Stimulated activated CD4-positive, alpha-beta T cell treated with anti-CD3 and anti-CD28 coated beads, Interleukin-12 subunit alpha, Interleukin-12 subunit beta, amount 100 ng/mL, for 48 hours (primary cell): ENCODE data around the gene C16orf87.

Experiments
- DNase-seq, 3 donors: peaks; one replicate each; pipeline ENCODE4 v3.0.0-alpha.2; 2020; ENCODE audit warnings: low read depth in 2 of 3, low spot score in 1 of 3

The C16orf87 gene

DNA sequence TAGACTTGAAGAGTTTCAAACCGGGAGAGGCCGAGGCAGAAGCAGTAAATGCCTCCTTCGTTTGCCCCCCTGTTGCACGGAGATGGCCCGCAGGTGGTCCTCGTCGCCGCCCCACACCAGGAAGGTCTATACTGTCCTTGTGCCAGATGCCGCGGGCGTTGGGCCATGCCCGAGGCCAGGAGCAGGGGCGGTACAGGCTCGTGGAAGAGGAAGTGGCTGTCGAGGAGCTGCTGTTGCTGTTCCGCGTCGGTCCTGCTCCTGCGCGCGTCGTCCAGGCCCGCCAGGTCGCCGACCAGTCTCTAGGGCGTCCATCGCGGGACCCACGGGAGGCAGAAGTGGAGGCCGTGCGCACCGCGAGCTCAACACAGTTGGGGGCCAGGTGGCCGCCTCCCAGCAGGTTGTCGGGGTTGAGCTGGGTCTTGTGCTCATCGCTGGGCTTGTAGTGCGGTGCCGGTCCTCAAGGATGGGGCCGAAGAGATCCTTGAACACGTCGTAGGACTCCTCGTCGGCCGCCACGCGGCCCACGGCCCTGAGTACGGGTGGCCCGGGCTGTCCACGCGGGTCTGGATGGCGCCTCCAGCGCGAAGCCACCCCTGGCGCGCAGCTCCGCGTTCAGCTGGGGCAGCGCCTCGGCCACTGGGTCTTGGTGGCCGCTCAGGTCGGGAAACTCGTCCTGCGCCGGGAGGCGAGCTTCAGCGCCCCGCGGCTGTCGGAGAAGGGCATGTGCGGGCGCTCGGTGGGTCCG lies 13.1 kb upstream of the C16orf87 start:
- no peak for DNase-seq

DNA sequence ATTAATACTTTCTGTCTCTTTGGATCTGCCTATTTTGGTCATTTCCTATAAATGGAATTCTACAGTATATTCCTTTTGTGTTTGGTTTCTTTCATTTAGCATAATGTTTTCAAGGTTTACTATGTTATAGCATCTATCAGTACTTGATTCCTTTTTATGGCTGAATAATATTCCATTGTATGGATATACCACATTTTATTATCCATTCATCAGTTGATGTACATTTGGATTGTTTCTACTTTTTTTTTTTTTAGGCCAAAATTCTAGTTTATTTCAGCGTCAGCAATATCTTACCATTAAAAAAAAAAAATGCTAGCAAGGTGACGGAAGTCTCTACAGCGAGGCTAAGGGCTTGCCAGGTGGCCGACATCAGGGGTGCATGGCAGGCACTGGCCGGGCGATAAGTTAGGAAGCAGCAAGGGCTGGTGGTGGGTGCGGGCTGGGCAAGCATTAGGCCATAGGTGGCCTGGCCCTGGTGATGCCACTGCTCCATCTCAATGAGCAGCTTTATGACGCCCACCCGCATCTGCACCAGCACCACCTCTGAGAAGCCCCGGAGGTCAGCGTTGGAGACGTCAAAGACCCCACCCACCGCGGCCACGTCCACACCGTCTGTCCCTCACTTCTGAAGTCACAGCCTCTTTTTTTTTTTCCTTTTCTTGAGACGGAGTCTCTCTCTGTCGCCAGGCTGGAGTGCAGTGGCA lies 11.4 kb upstream of the C16orf87 start:
- DNase-seq, result no peak

DNA sequence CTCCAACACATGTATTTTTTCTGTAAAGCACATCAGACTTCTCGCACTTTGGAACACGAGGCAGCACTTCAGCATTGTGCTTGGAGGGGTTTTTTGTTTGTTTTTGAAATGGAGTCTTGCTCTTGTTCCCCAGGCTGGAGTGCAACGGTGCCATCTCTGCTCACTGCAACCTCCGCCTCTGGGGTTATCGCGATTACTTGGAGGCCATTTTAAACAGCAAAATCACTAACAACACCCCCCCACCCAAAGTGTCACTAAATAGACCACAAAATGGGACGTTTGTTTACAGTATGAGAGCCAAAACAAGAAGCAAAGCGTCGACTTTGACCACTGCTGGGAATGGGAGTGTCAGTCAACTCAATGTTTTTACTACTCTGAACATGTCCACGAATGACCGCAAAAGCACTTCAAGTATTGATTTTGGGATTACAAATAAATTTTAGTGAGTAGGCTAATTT lies 9.0 kb upstream of the C16orf87 start:
- DNase-seq, result no peak

DNA sequence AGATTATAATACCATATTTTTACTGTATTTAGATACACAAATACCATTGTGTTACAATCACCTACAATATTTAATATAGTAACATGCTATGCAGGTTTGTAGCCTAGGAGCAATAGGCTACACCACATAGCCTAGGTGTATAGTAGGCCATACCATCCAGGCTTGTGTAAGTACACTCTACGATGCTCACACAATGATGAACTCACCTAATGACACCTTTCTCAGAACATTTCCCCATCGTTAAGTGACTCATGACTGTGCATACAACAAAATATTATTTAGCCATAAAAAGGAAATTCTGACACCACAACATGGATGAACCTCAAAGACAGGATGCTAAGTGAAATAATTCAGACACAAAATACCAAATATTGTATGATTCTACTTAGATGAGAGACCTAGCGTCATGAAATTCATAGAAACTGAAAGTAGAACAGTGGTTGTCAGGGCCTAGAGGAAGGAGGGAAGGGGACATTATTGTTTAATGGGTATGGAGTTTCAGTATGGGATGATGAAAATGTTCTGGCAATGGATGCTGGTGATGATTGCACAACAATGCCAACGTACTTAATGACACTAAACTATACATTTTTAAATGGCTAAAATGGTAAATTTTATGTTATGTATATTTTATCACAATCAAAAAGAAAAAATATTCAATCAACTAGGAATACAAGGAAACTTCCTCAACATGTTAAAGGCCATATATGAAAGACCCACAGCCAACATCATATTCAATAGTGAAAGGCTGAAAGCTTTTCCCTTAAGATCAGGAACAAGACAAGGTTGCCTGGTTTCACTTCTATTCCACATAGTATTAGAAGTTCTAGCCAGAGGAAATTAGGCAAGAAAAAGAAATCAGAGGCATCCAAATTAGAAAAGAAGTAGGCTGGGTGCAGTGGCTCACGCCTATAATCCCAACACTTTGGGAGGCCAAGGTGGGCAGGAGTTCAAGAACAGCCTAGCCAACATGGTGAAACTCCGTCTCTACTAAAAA lies 5.9 kb upstream of the C16orf87 start:
- DNase-seq, result no peak

DNA sequence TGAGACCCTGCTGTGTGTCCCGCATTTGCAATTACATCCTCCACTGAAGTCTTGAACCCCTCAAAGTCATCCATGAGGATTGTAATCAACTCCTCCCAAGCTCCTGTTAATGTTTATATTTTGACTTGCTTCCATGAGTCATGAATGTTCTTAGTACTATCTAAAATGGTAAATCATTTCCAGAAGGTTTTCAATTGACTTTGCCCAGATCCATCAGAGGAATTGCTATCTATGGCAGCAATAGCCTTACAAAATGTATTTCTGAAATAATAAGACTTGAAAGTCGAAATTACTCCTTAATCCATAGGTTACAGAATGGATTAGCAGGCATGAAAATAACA lies 2.5 kb upstream of the C16orf87 start:
- DNase-seq, result no peak

DNA sequence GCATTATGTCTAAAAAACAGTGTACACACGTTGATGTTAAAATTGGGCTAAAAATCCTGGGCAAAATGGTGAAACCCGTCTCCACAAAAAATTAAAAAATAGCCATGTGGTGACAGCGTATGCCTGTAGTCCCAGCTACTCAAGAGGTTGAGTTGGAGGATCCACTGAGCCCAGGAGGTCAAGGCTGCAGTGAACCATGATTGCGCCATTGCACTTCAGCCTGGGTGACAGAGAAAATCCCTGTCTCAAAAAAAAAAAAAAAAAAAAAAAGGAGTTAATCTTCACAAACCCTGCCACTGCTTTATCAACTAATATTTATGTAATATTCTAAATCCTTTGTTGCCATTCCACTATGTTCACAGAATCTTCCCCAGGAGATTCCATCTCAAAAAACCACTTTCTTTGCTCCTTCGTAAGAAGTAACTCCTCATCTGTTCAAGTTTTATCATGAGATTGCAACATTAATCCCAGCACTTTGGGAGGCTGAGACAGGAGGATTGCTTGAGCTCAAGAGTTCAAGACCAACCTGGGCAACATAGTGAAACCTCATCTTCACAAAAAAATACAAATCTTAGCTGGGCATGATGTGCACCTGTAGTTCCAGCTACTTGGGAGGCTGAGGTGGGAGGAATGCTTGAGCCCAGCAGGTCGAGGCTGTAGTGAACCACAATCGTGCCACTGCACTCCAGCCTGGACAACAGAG lies 1.9 kb upstream of the C16orf87 start:
- no peak for DNase-seq

DNA sequence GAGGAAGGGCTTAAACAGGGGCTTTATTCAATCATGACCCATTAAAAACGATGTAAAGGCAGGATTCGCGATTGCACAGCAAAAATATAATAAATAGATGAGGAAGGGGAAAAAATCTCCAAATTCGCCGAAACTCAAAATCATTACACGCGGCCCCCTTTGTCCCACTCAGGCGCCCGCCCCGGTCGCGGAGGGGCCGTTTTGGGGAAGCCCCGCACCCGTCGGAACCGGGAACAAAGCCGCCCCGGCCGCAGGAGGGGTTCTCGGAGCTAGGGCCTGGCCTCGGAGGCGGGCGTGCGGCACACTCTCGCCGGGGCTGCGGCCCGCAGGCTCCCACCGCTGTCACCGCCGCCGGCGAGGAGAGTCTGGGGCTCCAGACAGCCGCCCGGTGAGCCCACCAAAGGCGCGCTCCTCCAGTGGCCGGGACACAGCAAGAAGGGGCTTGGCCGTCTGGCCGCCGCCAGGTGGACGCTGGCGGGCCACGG lies 521 bp downstream of the C16orf87 start:
- peak in 1 of 3 donors; percentile 22 for DNase-seq

DNA sequence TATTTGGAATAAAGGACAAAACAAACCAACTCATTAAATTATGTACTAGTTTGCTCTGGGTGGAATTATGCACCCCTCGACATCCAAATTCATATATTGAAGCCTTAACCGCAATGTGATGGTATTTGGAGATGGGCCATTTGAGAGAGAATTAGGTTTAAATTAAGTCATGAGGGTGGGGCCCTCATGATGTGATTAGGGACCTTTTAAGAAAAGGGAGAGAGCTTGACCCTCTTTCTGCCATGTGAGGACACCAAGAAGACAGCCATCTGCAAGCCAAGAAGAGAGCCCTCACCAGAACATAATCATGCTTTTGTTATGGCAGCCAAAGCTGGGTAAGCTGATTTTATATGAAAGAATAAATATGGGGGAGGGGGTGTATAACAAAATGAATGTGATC lies 2.0 kb downstream of the C16orf87 start:
- no peak for DNase-seq

DNA sequence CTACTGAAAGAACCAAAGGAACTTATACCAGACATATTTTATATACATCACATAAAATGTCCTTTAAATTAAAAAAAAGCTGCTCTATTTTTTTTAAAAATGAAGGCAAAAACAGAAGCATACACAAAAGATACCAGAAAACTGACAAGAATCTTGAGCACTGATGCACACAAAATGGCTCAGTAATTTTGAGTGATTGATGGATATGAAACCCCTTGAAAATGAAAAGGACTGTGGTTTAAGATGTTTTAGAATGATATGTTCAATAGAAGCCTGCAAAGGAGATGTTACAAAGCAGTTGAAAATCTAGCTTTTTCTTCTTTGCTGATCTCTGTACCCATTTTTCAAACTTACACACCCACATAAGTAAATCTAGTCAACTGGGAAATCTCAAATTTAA lies 2.7 kb downstream of the C16orf87 start:
- no peak for DNase-seq

DNA sequence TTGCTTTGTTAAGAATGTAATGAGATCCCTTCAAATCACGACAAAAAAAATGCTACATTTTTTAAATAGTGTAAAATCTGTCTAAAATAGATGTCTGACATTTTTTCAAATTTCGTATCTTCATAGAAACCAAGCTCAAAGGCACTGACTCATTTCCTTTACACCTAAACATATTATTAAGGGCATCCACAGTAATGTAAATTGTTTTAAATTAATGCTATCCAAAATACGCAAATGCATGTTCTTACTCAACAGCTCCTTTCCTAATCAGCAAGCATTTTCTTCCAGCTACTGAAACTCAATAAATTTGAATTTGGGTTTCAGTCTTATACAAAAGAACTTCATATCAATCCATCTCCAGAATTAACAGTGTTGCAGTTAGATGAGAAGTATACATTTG lies 4.3 kb downstream of the C16orf87 start:
- DNase-seq, result no peak

DNA sequence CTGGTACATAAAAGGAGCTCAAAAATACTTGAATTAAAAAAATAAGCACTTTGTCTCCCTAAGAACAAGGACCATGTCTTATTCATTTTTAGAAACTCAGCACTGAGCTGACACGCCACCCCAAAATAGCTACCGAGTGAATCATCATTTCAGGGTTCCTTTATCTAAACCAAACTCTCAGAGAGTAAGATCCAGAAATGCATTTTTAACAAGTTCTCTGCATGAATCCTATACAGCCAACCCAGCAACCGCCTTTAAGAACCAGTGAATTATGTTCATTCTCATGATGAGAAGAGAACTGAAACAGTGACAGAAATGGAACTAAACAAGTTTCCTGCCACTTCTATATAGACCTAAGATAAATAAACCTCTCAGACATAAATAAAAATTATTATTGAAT lies 8.7 kb downstream of the C16orf87 start:
- peak; percentile 14 to 26 (median 17) for DNase-seq

DNA sequence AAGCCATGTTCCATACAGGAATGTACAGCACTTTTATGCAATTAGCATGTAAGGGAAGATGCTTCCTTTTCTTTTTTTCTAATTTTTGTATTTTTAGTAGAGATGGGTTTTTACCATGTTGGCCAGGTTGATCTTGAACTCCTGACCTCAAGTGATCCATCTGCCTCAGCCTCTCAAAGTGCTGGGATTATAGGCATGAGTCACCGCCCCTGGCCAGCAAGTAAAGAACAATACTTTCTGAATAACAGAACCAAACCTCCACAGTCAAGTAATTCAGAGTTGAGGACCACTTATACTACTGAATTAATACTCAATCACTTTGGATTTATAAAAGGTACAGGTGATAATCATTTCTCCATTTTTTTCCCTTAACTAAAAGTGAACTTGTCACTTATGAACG lies 13.0 kb downstream of the C16orf87 start:
- DNase-seq, result no peak

DNA sequence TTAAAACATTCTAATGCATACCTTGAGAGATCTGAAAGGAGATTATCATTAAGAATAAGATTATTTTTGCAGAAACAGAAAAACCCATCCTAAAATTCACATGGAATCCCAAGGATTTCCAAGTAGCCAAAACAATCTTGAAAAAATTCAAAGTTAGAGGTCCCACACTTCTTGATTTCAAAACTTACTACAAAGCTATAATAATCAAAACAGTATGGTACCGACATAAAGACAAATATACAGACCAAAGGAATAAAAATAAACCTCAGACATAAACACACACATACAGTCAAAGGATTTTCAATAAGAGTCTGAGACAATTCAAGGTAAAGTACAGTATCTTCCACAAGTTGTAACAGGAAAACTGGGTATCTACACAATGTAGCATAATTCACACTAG lies 16.2 kb downstream of the C16orf87 start:
- DNase-seq, result no peak

DNA sequence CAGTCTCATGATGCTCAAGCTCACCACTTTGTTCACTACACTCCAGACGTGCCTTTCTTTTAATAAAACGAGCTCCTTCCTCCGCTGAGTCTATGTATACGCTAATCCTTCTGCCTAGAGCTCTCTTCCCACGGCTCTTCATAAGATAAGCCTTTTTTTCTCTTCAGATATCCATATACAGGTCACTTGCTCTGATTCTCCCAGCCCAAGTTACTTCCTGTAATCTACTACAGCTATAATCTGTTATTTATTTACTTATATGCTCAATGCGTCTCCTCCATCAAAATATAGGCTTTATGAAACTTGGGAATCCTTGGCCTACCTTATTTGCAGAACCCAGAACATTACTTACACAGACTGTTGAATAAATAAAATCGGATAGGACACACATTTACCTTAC lies 17.4 kb downstream of the C16orf87 start:
- no peak for DNase-seq

DNA sequence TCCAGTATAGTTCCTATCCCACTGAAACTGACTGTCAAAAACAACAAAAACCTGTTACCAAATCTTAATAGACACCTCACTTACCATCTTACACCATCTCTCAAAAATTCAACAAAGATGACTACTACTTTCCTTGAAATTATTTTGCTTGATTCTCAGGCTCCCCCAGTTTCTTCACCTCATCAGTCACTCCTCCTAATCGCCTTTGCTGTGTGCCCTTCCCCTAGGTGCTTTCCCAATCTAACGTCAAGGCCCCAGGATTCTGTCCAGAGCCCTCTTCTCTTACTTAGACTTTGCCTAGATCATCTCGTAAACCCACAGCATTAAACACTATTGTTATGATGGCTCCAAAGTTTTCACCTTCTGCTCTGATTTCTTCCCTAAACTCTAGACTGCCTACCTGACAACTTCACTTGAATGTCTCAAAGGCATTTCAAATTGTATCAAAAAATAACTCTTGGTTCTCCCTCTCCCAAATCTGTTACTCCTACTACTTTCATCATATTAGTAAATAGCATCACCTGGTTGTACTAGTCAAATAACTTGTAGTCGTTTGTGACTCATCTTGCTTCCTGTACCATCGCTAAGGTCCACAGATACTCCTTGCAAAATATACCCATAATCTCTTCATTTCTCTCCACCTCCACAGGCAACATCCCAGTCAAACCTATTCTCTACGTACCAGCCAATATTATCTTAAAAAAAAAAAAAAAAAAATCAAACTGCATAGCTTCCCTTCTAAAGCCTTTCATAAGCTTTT lies 18.0 kb downstream of the C16orf87 start:
- DNase-seq, result no peak

DNA sequence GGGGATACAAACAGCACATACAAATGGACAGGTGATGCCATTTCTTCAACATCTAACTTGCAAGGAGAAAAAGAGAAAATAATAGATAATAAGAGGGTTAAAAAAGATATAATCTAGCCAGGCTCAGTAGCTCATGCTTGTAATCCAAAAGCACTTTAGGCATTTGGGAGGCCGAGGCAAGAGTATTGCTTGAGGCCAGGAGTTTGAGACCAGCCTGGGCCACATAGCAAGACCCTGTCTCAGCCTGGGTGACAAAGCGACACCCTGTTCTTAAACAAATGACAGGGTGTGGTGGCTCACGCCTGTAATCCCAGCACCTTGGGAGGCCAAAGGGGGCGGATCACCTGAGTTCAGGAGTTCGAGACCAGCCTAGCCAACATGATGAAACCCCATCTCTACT lies 19.3 kb downstream of the C16orf87 start:
- DNase-seq, result no peak

DNA sequence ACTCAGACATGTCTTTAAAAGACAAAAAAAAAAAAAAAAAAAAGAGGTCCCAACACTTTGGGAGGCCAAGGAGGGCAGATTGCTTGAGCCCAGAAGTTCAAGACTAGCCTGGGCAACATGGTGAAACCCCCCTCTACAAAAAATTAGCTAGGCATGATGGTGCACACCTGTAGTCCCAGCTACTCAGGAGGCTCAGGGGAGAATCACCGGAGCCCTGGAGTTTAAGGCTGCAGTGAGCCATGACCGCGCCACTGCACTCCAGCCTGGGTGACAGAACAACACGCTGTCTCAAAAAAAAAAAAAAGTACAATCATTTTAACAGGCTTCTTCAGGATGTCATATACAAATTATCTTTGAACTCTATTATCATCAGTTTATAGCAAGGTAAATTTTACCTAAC lies 22.0 kb downstream of the C16orf87 start:
- DNase-seq, result no peak

DNA sequence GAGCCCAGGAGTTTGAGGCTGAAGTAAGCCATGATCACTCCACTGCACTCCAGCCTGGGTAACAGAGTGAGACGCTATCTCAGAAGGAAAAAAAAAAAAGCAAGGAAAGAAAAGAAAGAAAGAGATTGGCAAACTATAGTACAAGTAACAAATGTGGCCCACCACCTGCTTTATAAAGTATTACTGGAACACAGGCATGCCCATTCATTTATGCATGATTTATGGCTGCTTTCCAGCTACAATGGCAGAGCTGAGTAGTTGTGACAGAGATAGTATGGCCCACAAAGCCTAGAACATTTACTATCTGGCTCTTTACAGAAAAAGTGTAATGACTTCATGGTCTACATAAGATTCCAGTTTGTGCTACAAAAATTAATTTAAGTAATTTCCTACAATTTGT lies 23.6 kb downstream of the C16orf87 start:
- DNase-seq, result no peak

DNA sequence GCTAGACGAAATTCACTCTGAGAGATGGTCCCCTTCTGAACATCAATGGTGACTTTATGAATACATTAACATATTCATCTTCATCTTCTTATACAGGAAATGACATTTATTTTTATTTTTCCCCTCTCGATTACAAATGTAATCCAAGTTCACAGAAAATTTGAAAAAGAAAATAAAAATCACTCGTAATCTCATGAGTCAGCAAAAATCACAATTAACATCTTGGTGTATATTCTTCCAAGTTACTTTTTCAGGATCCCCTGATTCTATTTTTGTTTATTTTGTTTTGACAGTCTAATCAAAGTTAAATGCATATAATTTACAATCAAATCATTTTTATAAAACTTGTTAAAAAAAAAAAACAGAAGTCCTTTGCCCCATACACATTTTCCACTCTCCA lies 27.6 kb downstream of the C16orf87 start:
- DNase-seq, result no peak

DNA sequence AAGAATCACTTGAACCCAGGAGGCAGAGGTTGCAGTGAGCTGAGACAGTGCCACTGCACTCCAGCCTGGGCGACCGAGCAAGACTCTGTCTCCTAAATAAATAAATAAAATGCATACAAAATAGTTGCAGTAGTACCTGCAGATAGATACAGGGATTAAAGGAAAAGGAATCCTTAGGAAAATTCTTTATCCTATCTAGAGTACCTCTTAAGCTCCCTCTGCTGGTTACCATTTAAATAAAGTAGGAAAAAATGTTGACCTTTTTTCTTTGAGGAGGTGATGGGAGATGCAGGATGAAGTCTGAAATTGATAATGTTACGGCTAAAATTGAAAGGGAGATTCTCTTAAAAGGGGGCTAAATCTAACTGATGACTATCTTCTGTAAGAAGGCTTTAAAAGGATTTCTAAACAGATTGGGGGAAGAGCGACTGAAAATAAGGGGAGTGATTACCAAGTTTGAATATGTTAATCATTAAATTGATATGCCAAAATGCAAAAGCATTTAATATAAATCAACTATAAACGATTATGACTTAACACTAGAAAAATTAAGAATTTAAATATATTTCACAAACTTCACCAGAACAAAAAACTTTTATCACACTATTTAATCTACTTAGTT lies 29.4 kb downstream of the C16orf87 start:
- DNase-seq, result no peak
